ENCODE measurements around the gene SPECC1.
"Not testable (repeated sequence)": the region's sequence is repeated elsewhere in the genome, so short reads cannot be mapped to it uniquely, and the experiment has no call there.

SPECC1 gene

GRCh38 chr17:20009302-20010098, at the start of gene SPECC1:
TSS of gene SPECC1 (plus strand) at chr17:20009359. CDS start at chr17:20096652, 87,293 bp downstream.
- no peak within 1 kb of the TSS for H3K27ac ChIP-seq
- peak; percentile 96 for TF ChIP-seq CTCF (conservative IDR thresholded peaks at IDR 0.05; ENCODE audit: low read depth)
- peak; percentile 75 for DNase-seq (ENCODE audit: low spot score)
- CTCF ChIA-PET, result interaction anchor here (0.6 to 1.9 kb wide), 15 partner anchors 9 to 967 kb away, joined by 3 to 19 read pairs (median 5); no protein-coding TSS in a partner anchor
- POLR2A ChIA-PET (ENCODE audit: low non-redundant PET), result no interaction called here

GRCh38 chr17:19962954-19963353, 46.2 kb upstream of the SPECC1 start:
- POLR2A ChIA-PET (ENCODE audit: low non-redundant PET); H3K27ac ChIP-seq; DNase-seq (ENCODE audit: low spot score); CTCF ChIA-PET: not testable (repeated sequence)

GRCh38 chr17:19973156-19973555, 36.0 kb upstream of the SPECC1 start:
- TF ChIP-seq CTCF (conservative IDR thresholded peaks at IDR 0.05; ENCODE audit: low read depth), result no peak
- no peak overlapping the region for H3K27ac ChIP-seq
- no peak for DNase-seq (ENCODE audit: low spot score)
- ChIA-PET POLR2A (ENCODE audit: low non-redundant PET) (no interaction called here), CTCF (no interaction called here)

- no peak for DNase-seq (ENCODE audit: low spot score)
- no peak overlapping the region for H3K27ac ChIP-seq
- no peak for TF ChIP-seq CTCF (conservative IDR thresholded peaks at IDR 0.05; ENCODE audit: low read depth)
- ChIA-PET POLR2A (ENCODE audit: low non-redundant PET) (no interaction called here), CTCF (no interaction called here)
These were observed 33.6 kb upstream of the SPECC1 start for GRCh38 chr17:19975601-19976000.

GRCh38 chr17:19977293-19978208, 31.6 kb upstream of the SPECC1 start, which contains the start of gene AKAP10:
TSS of gene AKAP10 (minus strand) at chr17:19977828. CDS start at chr17:19977679, 149 bp downstream.
- POLR2A ChIA-PET (ENCODE audit: low non-redundant PET), result interaction anchor here (1.1 kb wide), 1 partner anchor 9 kb away, joined by 3 read pairs; no protein-coding TSS in a partner anchor
- no peak for TF ChIP-seq CTCF (conservative IDR thresholded peaks at IDR 0.05; ENCODE audit: low read depth)
- DNase-seq (ENCODE audit: low spot score), result peak; percentile 84
- H3K27ac ChIP-seq, result peak within 1 kb of the TSS; percentile 85
- CTCF ChIA-PET, result no interaction called here

- peak overlapping the region; percentile 85 for H3K27ac ChIP-seq
- CTCF ChIA-PET, result no interaction called here
- POLR2A ChIA-PET (ENCODE audit: low non-redundant PET), result no interaction called here
- DNase-seq (ENCODE audit: low spot score), result no peak
- no peak for TF ChIP-seq CTCF (conservative IDR thresholded peaks at IDR 0.05; ENCODE audit: low read depth)
These were observed 30.9 kb upstream of the SPECC1 start for GRCh38 chr17:19978209-19978802.

All from RWPE1 (cell line).